IMR-90 (cell line): Measurements from ENCODE around the gene SSR1. TPM values are rescaled to one million over a fixed set of nuclear protein-coding genes. Genes with fewer than 3 reads are reported as not detected.
"Not testable (repeated sequence)": the region's sequence is repeated elsewhere in the genome, so short reads cannot be mapped to it uniquely, and the experiment has no call there.

Experiments
- ATAC-seq: fragments of 200-7000 bp; cut with Tn5 transposase; 2 replicates; pipeline ENCODE4 v1.9.1; 2020; ENCODE audit warnings: low read depth, mild to moderate bottlenecking, moderate library complexity
- BruUV-seq: library from RNA; stranded (reverse); fragments of 400-500 nt; replicated peaks from 2 replicates; lab custom pipeline; 2021; lab: Mats Ljungman, UMichigan
- CTCF ChIA-PET: fragments of 300-600 bp; formaldehyde crosslinking; extraction: SDS; loops from one replicate; lab custom pipeline; 2021; ENCODE audit warnings: antibody characterized with exemption; lab: Yijun Ruan, JAX
- POLR2A ChIA-PET: fragments of 300-600 bp; sonication (Branson Sonifier 250); formaldehyde crosslinking; loops from one replicate; lab custom pipeline; 2022; ENCODE audit warnings: antibody characterized with exemption; ENCODE audit not compliant: unreplicated experiment; lab: Charles Lee
- DNase-seq: peaks from one replicate; pipeline ENCODE4 v3.0.0; 2013
- H2AFZ ChIP-seq: replicated peaks from 2 replicates; pipeline ENCODE3; 2013; ENCODE audit warnings: low read length, mild to moderate bottlenecking; ENCODE audit not compliant: poor library complexity
- H2AK5ac ChIP-seq: 2 replicates; pipeline ENCODE4 v1.6.1; 2013; ENCODE audit warnings: low read depth, low read length, inconsistent platforms
- H2AK9ac ChIP-seq: replicated peaks from 2 replicates; pipeline ENCODE3; 2013; ENCODE audit warnings: mild to moderate bottlenecking, low read depth, low read length, moderate library complexity; ENCODE audit not compliant: poor library complexity
- H2BK120ac ChIP-seq: 2 replicates; pipeline ENCODE4 v1.6.1; 2013; ENCODE audit warnings: low read depth, low read length, inconsistent platforms
- H2BK15ac ChIP-seq: 3 replicates; pipeline ENCODE4 v1.6.1; 2013; ENCODE audit warnings: low read depth, low read length, inconsistent platforms
- H2BK20ac ChIP-seq: 2 replicates; pipeline ENCODE4 v1.6.1; 2013; ENCODE audit warnings: low read depth, mild to moderate bottlenecking, inconsistent platforms, low read length, moderate library complexity
- H2BK5ac ChIP-seq: 2 replicates; pipeline ENCODE4 v1.6.1; 2013; ENCODE audit warnings: mild to moderate bottlenecking, low read depth, low read length, inconsistent platforms; ENCODE audit not compliant: poor library complexity, severe bottlenecking
- H3K14ac ChIP-seq: replicated peaks from 2 replicates; pipeline ENCODE4 v1.6.1; 2013; ENCODE audit warnings: low read depth, low read length, inconsistent platforms
- H3K18ac ChIP-seq: 2 replicates; pipeline ENCODE4 v1.6.1; 2013; ENCODE audit warnings: low read depth, low read length, control low read depth
- H3K23ac ChIP-seq: 2 replicates; pipeline ENCODE4 v1.6.1; 2013; ENCODE audit warnings: low read depth, low read length, inconsistent platforms
- H3K27ac ChIP-seq: 2 replicates; pipeline ENCODE4 v1.5.1; 2013; ENCODE audit warnings: mild to moderate bottlenecking, control low read depth, low read length; ENCODE audit not compliant: insufficient read depth
- H3K27me3 ChIP-seq: 2 replicates; pipeline ENCODE4 v1.6.1; 2013; ENCODE audit warnings: low read length; ENCODE audit not compliant: control insufficient read depth, insufficient read depth
- H3K36me3 ChIP-seq: 2 replicates; pipeline ENCODE4 v1.6.1; 2013; ENCODE audit warnings: low read length, mixed read lengths; ENCODE audit not compliant: control insufficient read depth, insufficient read depth
- H3K4ac ChIP-seq: 2 replicates; pipeline ENCODE4 v1.6.1; 2013; ENCODE audit warnings: low read depth, low read length, inconsistent platforms
- H3K4me1 ChIP-seq: 2 replicates; pipeline ENCODE4 v1.6.1; 2013; ENCODE audit warnings: low read length, mixed read lengths; ENCODE audit not compliant: control insufficient read depth, insufficient read depth
- H3K4me2 ChIP-seq: 2 replicates; pipeline ENCODE4 v1.6.1; 2013; ENCODE audit warnings: low read depth, mild to moderate bottlenecking, control low read depth, low read length, moderate library complexity
- H3K4me3 ChIP-seq: 2 replicates; pipeline ENCODE4 v1.5.1; 2013; ENCODE audit warnings: low read depth, mild to moderate bottlenecking, control low read depth, low read length, moderate library complexity; ENCODE audit not compliant: insufficient read depth
- H3K56ac ChIP-seq: 2 replicates; pipeline ENCODE4 v1.6.1; 2013; ENCODE audit warnings: low read length, inconsistent platforms; ENCODE audit not compliant: insufficient read depth; ENCODE audit errors: extremely low read depth
- H3K79me1 ChIP-seq, 2 experiments: 2 replicates each; pipeline ENCODE4 v1.6.1; 2013; ENCODE audit warnings: low read length in 2 of 2, inconsistent platforms in 1 of 2, low read depth in 1 of 2
- H3K9ac ChIP-seq: 2 replicates; pipeline ENCODE4 v1.6.1; 2013; ENCODE audit warnings: low read depth, low read length, control low read depth
- H3K9me1 ChIP-seq: 2 replicates; pipeline ENCODE4 v1.6.1; 2013; ENCODE audit warnings: low read length, inconsistent platforms; ENCODE audit not compliant: insufficient read depth
- H3K9me3 ChIP-seq: 2 replicates; pipeline ENCODE4 v1.6.1; 2013; ENCODE audit warnings: low read length; ENCODE audit not compliant: control insufficient read depth, insufficient read depth
- H4K20me1 ChIP-seq: 2 replicates; pipeline ENCODE4 v1.6.1; 2013; ENCODE audit warnings: low read length, inconsistent platforms; ENCODE audit not compliant: insufficient read depth
- H4K5ac ChIP-seq: 2 replicates; pipeline ENCODE4 v1.6.1; 2013; ENCODE audit warnings: mild to moderate bottlenecking, low read depth, low read length, control low read depth
- H4K8ac ChIP-seq, 2 experiments: 2 replicates each; pipeline ENCODE4 v1.6.1; 2013; ENCODE audit warnings: low read depth in 2 of 2, low read length in 2 of 2, control low read depth in 1 of 2, inconsistent platforms in 1 of 2
- H4K91ac ChIP-seq: 2 replicates; pipeline ENCODE4 v1.6.1; 2013; ENCODE audit warnings: low read depth, low read length, inconsistent platforms; ENCODE audit not compliant: insufficient read depth
- CTCF ChIP-seq: conservative IDR thresholded peaks from 2 replicates; pipeline ENCODE4 v1.5.1; 2012; ENCODE audit warnings: mild to moderate bottlenecking, low read depth, low read length, improper control_type of control experiment
- RAD21 ChIP-seq: IDR thresholded peaks from 2 replicates; pipeline ENCODE4 v1.6.1; 2012; ENCODE audit warnings: low read length, improper control_type of control experiment
- WGBS, 2 experiments: methylation state at CpG; one replicate each; pipeline versions ENCODE4 v1.1.5 to v1.1.7; 2013; ENCODE audit warnings: missing lambda C conversion rate in 2 of 2; ENCODE audit not compliant: insufficient read length in 1 of 2; ENCODE audit errors: extremely low coverage in 2 of 2; 5-methylcytosine and 5-hydroxymethylcytosine counted together
- dilution Hi-C: fragments of 300-500 bp; cut with HindIII; formaldehyde crosslinking; loops from one replicate; pipeline ENCODE4 v1.14.3; 2018; ENCODE audit warnings: low sequenced_read_pairs; ENCODE audit not compliant: unreplicated experiment
- in situ Hi-C: fragments of 300-500 bp; cut with MboI; formaldehyde crosslinking; loops from 3 replicates; pipeline ENCODE4 v1.14.3; 2019; ENCODE audit warnings: low sequenced_read_pairs, inconsistent platforms, mixed read lengths
- intact Hi-C: fragments of 100-400 bp; cut with micrococcal nuclease; formaldehyde crosslinking; loops from 2 replicates; pipeline ENCODE4 v1.10.0; 2022
- polyA plus RNA-seq, 3 experiments: library from polyadenylated mRNA; depleted of rRNA; stranded (reverse); fragments of >200 nt; gene quantifications; 2 replicates each; pipeline ENCODE4 v1.2.3, GENCODE V29; 2012; ENCODE audit warnings: low replicate concordance in 1 of 3
- total RNA-seq: library from RNA; depleted of rRNA; stranded (reverse); fragments of >200 nt; gene quantifications from 2 replicates; pipeline ENCODE4 v1.2.3, GENCODE V29; 2012

The SSR1 gene
- total and polyA plus RNA-seq, 2 of the 4 experiments (the other 2 are of a cell fraction) = 110 to 120 TPM

GRCh38 chr6:7339007-7339732, 26.2 kb upstream of the SSR1 start:
- CTCF ChIA-PET = interaction anchor here (0.7 to 0.9 kb wide), 2 partner anchors 11 to 80 kb away, joined by 3 read pairs; no protein-coding TSS in a partner anchor
- H4K91ac ChIP-seq, H2BK120ac ChIP-seq, H2BK20ac ChIP-seq, H3K27me3 ChIP-seq, H3K18ac ChIP-seq, H3K9me1 ChIP-seq, H2AK5ac ChIP-seq, H2BK5ac ChIP-seq, H3K4me1 ChIP-seq, H2AK9ac ChIP-seq, H2AFZ ChIP-seq, H3K14ac ChIP-seq, H4K20me1 ChIP-seq, H3K9me3 ChIP-seq, H2BK15ac ChIP-seq, H3K9ac ChIP-seq, H3K56ac ChIP-seq, in situ Hi-C loops, H4K8ac ChIP-seq, POLR2A ChIA-PET, H3K23ac ChIP-seq, dilution Hi-C loops, H3K79me1 ChIP-seq, H3K4ac ChIP-seq, H3K4me3 ChIP-seq, H3K4me2 ChIP-seq, H3K27ac ChIP-seq, BruUV-seq, H4K5ac ChIP-seq, H3K36me3 ChIP-seq, intact Hi-C loops: not testable (repeated sequence)
- ATAC-seq (peak; percentile 49), DNase-seq (peak; percentile 13)
- 71% methylated on average over 4 of the region's 14 CpGs; no CpG with 5 or more reads in 1 of the 2 experiments for WGBS, 2 experiments
- peak; percentile 46 for TF ChIP-seq CTCF
- peak; percentile 10; the same call in 1 of the 2 replicates for TF ChIP-seq RAD21
